Thyroid gland (tissue), 4 donors: ENCODE measurements around the gene CERKL. TPM values are rescaled to one million over a fixed set of nuclear protein-coding genes. Genes with fewer than 3 reads are reported as not detected.

Experiments
- DNase-seq, 2 donors: peaks; one replicate each; pipeline ENCODE4 v3.0.0-alpha.2; 2019
- H3K27ac ChIP-seq, 3 donors: fragments of 200-600 bp; sonication (generic); 1 replicate in 2 of 3; 2 replicates in 1 of 3; pipeline ENCODE4 v1.5.1; 2016 to 2019; ENCODE audit warnings: mild to moderate bottlenecking in 1 of 3, moderate library complexity in 1 of 3
- H3K27me3 ChIP-seq: fragments of 200-600 bp; sonication (generic); one replicate; pipeline ENCODE4 v1.5.1; 2019
- H3K36me3 ChIP-seq, 2 donors: fragments of 200-600 bp; sonication (generic); one replicate each; pipeline ENCODE4 v1.5.1; 2016 to 2019
- H3K4me1 ChIP-seq, 2 donors: fragments of 200-600 bp; sonication (generic); one replicate each; pipeline ENCODE4 v1.5.1; 2017 to 2019
- H3K4me3 ChIP-seq, 3 donors: fragments of 200-600 bp; sonication (generic); replicated peaks in 1 of 3; 1 replicate in 2 of 3; 2 replicates in 1 of 3; pipeline ENCODE4 v1.5.1; 2016; ENCODE audit warnings: mild to moderate bottlenecking in 1 of 3
- H3K9me3 ChIP-seq: fragments of 200-600 bp; sonication (generic); one replicate; pipeline ENCODE4 v1.5.1; 2017
- CTCF ChIP-seq, 6 experiments: fragments of 200-600 bp in 3 of 6; fragments of 450-650 bp in 3 of 6; sonication (generic) in 3 of 6; IDR thresholded peaks; one replicate each; pipeline ENCODE4 v1.5.1; 2016 to 2019; ENCODE audit warnings: antibody characterized with exemption in 6 of 6, mild to moderate bottlenecking in 2 of 6, inconsistent platforms in 1 of 6, moderate library complexity in 1 of 6
- POLR2A ChIP-seq, 2 donors: fragments of 450-650 bp; IDR thresholded peaks; one replicate each; pipeline ENCODE4 v1.6.1; 2017; ENCODE audit warnings: antibody characterized with exemption in 2 of 2, mild to moderate bottlenecking in 2 of 2, moderate library complexity in 1 of 2
- WGBS, 2 donors: methylation state at CpG; one replicate each; pipeline ENCODE4 v1.1.5; 2017; 5-methylcytosine and 5-hydroxymethylcytosine counted together
- intact Hi-C: fragments of 100-400 bp; cut with DNase I; formaldehyde crosslinking; loops from one replicate; pipeline ENCODE4 v1.15.1; 2023
- total RNA-seq, 4 donors: library from RNA; depleted of rRNA; stranded (reverse); fragments of >200 nt; gene quantifications; one replicate each; pipeline ENCODE4 v1.2.3, GENCODE V29; 2016

Gene CERKL
- total RNA-seq, 4 donors from 2014 or later, result not detected

GRCh38 chr2:181570059-181570458 is 86.8 kb downstream of the CERKL start:
- Histone ChIP-seq H3K4me1 (no peaks in the 10 kb centered on the region), H3K4me3 (no peak overlapping the region), H3K27me3 (no peaks in the 10 kb centered on the region), H3K27ac (no peak overlapping the region), H3K9me3 (no peaks in the 10 kb centered on the region), H3K36me3 (no peaks in the 10 kb centered on the region)
- WGBS, 2 donors, result 80 to 83% methylated on average over 2 of the region's 2 CpGs
- no peak for TF ChIP-seq CTCF (IDR thresholded peaks at IDR 0.05)
- no peak for TF ChIP-seq POLR2A (IDR thresholded peaks at IDR 0.05)
- no peak for DNase-seq
- intact Hi-C loops, result no loop called here

GRCh38 chr2:181566334-181567032 is 90.4 kb downstream of the CERKL start:
- DNase-seq, result no peak
- no peak for TF ChIP-seq POLR2A (IDR thresholded peaks at IDR 0.05)
- no peak for TF ChIP-seq CTCF (IDR thresholded peaks at IDR 0.05)
- no peak overlapping the region for H3K27ac ChIP-seq
- no peaks in the 10 kb centered on the region for H3K9me3 ChIP-seq
- no peaks in the 10 kb centered on the region for H3K27me3 ChIP-seq
- intact Hi-C loops, result no loop called here
- H3K4me3 ChIP-seq, result no peak overlapping the region
- WGBS, 2 donors, result 83 to 84% methylated on average over 6 of the region's 6 CpGs
- no peaks in the 10 kb centered on the region for H3K36me3 ChIP-seq
- H3K4me1 ChIP-seq, result no peaks in the 10 kb centered on the region

GRCh38 chr2:181563101-181563692 is 93.7 kb downstream of the CERKL start:
- TF ChIP-seq POLR2A (IDR thresholded peaks at IDR 0.05) (no peak), CTCF (IDR thresholded peaks at IDR 0.05) (no peak)

GRCh38 chr2:181558371-181558770 is 98.5 kb downstream of the CERKL start:
- H3K27me3 ChIP-seq, result no peaks in the 10 kb centered on the region
- H3K4me1 ChIP-seq, result no peaks in the 10 kb centered on the region
- H3K9me3 ChIP-seq, result no peaks in the 10 kb centered on the region
- no peak for DNase-seq
- no peaks in the 10 kb centered on the region for H3K36me3 ChIP-seq
- H3K4me3 ChIP-seq, result no peak overlapping the region
- WGBS, 2 donors, result 83 to 92% methylated on average over 2 of the region's 2 CpGs
- no peak overlapping the region for H3K27ac ChIP-seq
- intact Hi-C loops, result no loop called here
- TF ChIP-seq POLR2A (IDR thresholded peaks at IDR 0.05), result no peak
- TF ChIP-seq CTCF (IDR thresholded peaks at IDR 0.05), result no peak

More at GRCh38 chr2:181563101-181563692, 93.7 kb downstream of the CERKL start:
- intact Hi-C loops, result no loop called here
- DNase-seq, result no peak
- Histone ChIP-seq H3K27me3 (no peaks in the 10 kb centered on the region), H3K9me3 (no peaks in the 10 kb centered on the region), H3K36me3 (no peaks in the 10 kb centered on the region), H3K4me3 (no peak overlapping the region), H3K4me1 (no peaks in the 10 kb centered on the region), H3K27ac (no peak overlapping the region)
- WGBS, 2 donors, result 80 to 88% methylated on average over 1 of the region's 1 CpG

GRCh38 chr2:181554061-181554830 is 102.7 kb downstream of the CERKL start:
- H3K36me3 ChIP-seq, result no peaks in the 10 kb centered on the region
- no peak for DNase-seq
- H3K4me1 ChIP-seq, result no peaks in the 10 kb centered on the region
- H3K4me3 ChIP-seq, result no peak overlapping the region
- intact Hi-C loops, result no loop called here
- H3K27me3 ChIP-seq, result no peaks in the 10 kb centered on the region
- H3K9me3 ChIP-seq, result no peaks in the 10 kb centered on the region
- 83 to 87% methylated on average over 2 of the region's 2 CpGs for WGBS, 2 donors
- TF ChIP-seq POLR2A (IDR thresholded peaks at IDR 0.05) (no peak), CTCF (IDR thresholded peaks at IDR 0.05) (no peak)
- no peak overlapping the region for H3K27ac ChIP-seq
